DMS 273 treated with DMSO at 0.1 percent for 48 hours (cell line): ENCODE results near the gene CAMTA1.

Experiments used
- DNase-seq: peaks from one replicate; lab custom pipeline; 2025; lab: John Stamatoyannopoulos, UW

CAMTA1 gene

GRCh38 chr1:7500381-7501083 is 715.3 kb downstream of the CAMTA1 start:
- no peak for DNase-seq

- no peak for DNase-seq
Measured at GRCh38 chr1:7501084-7501491, 715.8 kb downstream of the CAMTA1 start.

DNA sequence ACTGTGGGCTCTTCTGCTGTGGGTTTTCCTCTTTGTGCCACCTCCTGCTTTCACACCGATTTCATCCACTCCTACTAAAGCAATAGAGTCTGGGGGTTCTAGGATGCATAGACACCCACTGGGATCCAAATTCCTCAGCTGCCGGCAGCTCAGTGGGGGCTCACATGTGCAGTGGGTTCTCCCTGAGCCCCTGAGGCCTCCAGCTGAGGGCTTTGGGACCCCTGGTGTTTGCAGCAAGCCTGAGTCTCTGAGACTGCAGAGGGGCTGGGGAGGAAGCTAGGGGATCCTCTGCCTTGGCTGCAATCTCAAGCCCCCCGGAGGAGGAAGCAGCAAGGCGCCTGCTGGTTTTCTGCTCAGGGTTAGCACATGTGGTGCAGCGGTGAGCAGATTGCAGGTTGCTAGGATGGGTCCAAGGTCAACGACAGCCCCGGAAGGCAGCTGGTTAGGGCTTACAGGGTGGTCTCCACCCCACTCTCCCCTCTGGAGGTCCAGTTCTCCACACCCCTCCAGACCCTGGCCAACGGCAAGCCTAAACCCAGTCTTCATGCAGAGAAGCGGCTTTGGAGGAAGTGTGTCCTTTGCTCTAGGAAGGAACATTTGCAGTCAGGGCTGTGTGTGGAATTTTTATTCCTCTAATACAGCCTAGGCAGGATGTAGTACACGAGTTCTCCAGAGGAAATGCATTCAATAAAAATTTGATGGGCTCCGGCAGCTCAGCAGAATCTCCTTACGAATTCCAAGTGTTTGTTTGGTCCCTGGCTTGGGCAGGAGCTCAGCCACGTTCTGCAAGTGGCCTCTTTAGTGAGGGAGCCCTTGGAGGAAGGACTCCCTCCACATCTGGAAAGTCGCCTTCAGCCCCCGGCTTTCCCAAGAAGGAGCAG is 716.7 kb downstream of the CAMTA1 start:
- DNase-seq, result no peak

DNA sequence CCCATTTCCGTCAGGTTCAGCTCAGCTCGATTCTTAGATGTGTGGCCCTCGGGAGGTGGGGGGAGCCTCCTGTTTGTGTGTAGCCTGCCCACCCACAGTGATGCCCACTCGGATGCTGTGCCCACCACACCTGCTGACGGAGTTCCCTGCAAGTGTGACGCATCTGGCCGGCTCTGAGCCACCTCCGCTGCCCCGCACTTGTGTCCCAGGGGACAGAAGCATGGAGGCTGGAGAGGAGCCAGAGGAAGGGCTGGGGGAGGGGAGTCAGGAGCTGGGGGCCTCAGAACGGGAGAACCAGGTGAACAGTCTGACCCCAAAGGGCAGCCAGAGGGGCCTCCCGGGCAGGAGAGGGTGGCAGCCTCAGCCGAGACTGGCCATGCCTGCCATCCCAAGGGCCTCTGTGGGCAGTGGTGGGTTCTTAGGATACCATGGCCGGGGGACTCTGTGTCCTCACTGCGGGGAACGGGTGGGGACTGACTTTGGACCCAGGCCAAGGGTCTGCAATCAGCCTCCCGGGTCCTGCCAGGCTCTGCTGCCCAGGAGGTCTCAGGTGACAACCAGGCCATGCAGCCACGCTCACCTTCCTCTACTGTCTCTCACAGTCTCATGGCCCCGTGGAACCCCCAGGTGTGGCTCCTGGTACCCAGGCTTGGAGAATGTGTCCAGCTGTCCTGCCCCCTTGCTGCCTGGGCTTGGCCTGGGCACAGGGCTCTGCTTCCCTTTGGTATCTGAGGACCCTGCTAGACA is 718.6 kb downstream of the CAMTA1 start:
- DNase-seq, result no peak

DNA sequence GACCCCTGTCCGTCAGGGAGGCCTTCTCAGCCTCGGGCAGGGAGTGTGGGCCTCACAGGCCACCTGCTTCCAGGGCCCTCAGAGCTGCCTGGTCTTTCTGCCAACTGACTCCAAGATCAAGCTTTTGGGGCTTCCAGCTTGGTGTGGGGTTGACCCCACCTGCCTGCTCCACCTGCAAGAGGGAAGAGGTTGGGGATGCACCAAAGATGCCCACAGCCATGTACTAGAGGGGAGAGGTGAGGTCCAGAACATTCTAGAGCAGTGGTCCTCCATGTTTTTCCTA is 719.1 kb downstream of the CAMTA1 start:
- no peak for DNase-seq

DNA sequence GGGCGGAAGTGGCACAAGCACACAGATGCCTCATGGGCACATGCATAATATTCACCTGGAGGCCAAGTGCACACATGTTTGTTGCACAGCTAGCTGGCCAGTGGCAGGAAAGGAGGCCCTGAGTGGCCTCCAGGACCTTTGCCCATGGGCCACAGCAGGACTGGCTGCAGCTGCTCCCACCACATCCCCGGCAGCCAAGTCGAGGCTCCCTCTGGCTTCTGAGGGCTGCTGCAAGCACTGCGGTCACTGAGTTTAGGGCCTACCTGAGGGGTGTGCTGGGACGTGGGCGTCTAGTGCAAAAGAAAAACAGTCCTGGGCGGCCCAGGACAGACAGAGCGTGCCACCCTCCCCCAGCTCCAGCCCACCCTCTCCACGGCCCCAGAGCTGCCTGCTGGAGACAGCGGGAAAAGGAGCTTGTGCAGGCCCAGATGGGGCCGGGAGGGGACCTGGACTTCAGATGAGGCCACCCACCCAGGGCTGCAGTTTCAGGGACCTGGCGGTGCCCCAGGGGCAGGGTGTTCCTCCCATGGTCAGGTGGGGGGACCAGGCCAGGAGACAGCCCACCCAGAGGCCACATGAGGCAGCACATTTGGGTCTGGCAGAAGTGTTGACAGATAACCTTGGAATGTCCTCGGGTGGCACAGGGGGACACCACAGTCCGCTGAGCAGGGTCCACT is 720.0 kb downstream of the CAMTA1 start:
- no peak for DNase-seq

DNA sequence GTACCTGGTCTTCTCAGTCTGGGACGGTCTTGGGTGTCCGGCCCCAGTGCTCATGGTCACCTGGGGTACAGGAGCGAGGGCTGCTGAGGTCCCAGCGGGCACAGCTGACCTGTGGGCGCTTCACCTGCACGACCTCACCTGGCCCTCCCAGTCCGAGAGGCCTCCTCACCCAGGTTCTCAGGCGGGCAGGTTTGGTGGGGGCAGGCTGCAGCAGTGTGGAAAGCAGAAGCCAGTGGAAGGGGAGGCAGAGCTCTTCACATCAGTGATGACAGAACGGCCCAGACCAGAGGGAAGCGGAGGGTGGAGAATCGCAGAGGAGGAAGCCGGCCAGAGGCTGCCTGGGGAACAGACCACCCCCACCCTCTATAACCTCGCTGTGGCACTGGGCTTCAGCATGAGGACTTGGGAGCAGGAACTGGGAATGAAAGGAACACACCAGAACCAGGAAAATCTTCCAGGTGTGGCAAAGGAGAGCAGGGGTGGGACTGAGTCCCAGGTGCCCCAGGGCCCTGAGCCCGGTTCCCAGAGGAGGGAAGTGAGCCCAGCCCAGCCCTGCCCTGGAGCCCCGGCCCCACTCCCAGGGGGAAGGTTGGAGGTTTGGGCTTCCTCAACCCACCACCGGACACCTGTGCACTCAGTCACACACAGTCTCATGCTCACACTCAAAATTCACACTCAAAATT is 720.7 kb downstream of the CAMTA1 start:
- no peak for DNase-seq

- DNase-seq, result no peak
Measured at GRCh38 chr1:7506454-7507284, 721.4 kb downstream of the CAMTA1 start.

DNA sequence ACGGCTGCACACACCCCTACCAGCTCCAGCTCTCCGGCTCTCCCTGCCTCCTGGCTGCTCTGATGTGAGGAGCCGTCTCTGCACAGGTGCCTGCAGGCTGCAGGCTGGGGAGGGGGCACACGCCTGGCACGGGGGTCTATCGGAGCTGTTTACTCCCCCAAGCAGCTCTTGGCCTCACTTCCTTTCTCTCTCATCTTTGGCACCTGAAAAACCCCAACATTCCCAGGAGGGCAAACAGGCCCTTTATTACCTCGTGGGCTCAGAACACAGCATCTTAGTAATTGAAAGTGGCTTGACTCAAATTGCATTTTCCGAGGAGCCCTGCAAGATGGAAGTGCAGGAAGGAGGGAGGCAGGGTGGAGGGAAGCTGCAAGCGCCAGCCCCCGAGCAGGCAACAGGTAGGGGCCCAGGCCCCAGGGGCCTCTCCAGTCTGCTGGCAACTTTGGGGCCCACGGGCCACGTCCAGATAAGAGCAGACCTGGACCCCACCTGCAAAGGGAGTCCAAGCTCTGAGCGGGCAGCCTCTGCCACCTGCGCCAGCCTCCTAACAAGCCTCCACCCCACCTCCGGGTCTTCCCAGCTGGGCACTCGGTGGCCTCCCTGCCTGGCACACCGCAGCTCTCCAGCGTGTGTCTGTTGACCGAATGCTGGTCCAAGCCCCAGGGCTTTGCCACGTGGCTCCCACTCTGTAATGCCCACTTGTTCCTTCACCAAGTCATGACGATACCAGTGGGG is 722.2 kb downstream of the CAMTA1 start:
- DNase-seq, result no peak

- no peak for DNase-seq
Measured at GRCh38 chr1:7508052-7508933, 723.0 kb downstream of the CAMTA1 start.

DNA sequence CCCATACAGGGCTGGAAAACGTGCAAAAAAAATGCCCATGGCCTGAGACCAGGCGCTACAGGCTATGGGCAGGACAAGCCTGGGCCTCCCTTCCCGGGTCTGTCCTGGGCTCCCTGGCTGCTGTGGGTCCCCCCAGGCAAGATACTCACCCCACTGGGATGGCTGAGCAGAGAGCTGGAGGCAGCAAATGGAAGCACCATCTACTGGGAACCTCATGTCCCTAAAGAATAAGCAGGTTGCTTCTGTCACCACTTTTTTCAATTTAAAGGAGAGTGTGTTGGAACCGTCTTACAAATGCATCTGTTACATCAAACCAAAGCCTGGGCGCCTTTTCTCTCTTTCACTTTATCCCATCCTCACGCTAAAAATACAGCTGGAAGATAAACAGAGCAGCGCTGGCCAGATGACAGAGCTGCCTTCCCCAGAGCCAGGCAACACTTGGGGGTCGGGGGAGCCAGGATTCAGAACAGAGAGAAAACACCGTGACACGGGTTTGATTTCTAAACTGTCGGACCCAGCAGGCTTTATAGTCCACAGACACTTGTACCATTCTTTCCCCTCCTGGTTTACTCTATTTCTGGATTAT is 723.8 kb downstream of the CAMTA1 start:
- no peak for DNase-seq

DNA sequence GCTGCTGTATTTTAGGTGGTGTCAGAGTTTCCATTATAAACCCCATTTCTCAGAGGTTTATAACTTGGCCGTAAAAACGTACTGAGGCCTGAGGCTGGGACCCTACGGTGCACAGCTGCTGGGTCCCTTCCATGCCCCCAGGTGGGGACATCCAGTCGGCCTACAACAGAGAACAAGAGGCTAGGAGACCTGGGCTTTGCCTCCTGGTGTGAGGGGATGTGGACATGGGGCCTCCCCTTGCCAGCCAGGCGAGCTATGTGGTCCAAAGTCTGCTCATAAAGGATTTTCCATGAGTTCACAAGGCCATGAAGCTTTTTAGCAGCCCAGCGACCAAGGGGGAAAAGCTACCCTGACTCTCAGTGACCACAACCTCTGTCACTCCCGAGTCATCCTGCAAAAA is 724.3 kb downstream of the CAMTA1 start:
- DNase-seq, result no peak

DNA sequence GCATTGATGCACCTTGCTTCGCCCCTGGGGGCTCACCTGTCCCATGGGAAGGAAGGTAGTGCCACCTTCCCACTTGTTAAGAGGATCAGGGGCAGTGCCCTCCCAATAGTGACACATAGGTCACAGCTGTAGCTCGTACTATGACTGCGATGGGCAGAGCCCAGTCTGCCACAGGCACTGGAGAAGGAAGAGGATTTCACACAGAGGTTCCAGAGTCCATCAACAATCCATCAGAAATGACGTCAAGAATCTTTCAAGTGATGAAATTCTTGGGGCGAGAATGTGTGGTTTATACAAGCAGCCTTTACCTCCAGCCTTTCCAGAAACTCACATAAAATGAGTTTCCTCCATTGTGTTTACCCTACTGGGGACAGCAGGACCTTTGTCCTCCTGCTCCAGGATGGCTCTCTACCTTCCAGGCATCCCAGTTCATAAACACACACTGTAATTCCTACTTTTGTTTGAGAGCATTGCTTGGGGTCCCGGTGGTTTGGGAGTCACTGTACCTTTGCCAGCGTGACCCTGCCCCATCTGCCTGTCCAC is 725.2 kb downstream of the CAMTA1 start:
- DNase-seq, result no peak

DNA sequence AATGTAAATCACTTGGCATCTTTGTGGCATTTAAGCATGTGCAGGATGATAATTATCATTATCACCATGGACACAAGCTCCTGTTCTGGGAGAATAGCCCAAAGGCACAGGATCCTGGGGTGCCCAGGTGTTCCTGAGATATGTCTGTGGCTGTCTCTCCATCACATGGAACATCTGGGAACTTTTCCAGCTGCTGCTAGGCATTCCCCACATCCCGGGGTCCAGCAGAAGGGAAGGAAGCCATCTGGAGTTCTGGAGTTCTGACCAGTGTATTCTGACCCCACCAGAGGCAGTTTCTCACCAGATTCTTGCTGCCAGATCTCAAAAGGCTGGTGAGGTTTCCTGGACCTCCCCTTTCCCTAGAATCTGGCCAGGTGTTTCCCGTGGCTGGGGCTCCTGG is 726.1 kb downstream of the CAMTA1 start:
- DNase-seq, result no peak

GRCh38 chr1:7513081-7513480 is 727.8 kb downstream of the CAMTA1 start:
- DNase-seq, result no peak

DNA sequence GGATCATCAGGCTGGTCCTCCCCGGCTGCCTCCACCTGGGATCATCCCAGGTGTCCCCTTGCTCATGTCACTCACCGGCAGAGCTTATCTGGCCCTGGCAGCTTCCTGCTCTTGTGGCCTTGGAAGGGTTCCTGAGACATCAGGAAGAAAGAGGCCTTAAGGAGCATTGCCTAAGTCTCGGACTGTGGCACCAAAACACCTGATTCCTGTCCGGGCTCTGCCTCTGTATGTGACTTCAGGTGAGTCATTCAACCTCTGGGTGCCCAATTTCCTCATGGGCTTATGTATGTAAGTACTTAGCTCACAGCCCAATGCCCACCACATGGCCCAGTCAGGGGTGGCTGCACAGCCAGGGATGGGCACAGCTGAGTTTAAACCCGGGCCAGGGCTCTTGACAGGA is 729.9 kb downstream of the CAMTA1 start:
- no peak for DNase-seq

- DNase-seq, result no peak
Measured at GRCh38 chr1:7515904-7516303, 730.6 kb downstream of the CAMTA1 start.

DNA sequence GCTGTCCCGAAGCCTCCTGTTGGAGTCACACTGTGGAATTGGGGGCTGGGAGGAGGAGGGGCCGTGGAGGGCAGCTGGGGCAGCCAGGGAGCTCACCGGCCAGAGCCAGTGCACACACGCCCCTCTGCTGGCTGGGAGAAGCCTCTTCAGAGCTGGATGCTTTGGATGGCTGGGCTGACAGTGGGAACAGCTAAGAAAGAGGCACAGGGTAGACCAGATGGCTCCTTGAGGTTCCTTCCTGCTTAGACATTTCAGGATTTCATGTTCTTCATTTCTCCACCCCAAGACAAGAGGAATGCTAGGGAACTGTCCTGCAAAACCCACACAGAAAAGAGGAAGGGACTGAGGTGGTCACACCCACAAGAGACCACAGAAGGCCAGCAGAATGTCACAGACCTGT is 731.1 kb downstream of the CAMTA1 start:
- DNase-seq, result no peak

DNA sequence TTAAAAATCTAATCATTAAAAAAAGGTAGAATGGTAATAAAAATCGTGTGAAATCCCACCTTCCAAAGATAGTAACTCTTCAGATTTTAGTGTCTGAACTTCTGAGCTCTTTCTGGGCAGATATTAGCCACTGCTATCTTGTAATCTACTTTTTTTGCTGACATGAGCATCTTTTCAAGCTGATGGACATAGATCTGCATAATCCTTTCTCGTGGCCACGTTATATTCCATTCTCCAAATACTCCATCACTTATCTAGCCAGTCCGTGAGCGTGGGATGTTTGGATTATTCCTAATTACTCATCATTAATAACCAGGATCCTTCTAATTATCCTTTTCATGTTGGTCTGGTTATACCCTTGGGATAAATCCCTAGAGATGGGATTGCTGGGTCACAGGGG is 731.7 kb downstream of the CAMTA1 start:
- no peak for DNase-seq
